GM12891 (cell line): Measurements from ENCODE around the gene GAK.

ENCODE experiments used
- POLR2A ChIP-seq: IDR thresholded peaks from 2 replicates; pipeline ENCODE4 v1.6.1; 2011; ENCODE audit warnings: low read depth, low read length, control low read depth
- POLR2AphosphoS5 ChIP-seq: IDR thresholded peaks from 2 replicates; pipeline ENCODE4 v1.6.1; 2011; ENCODE audit warnings: low read depth, low read length, control low read depth
- POU2F2 ChIP-seq: IDR thresholded peaks from 2 replicates; pipeline ENCODE4 v1.6.1; 2011; ENCODE audit warnings: low read depth, mild to moderate bottlenecking, control low read depth, low read length, moderate library complexity
- SPI1 ChIP-seq: IDR thresholded peaks from 2 replicates; pipeline ENCODE4 v1.6.1; 2011; ENCODE audit warnings: low read depth, low read length, control low read depth
- TAF1 ChIP-seq: IDR thresholded peaks from 2 replicates; pipeline ENCODE4 v1.6.1; 2011; ENCODE audit warnings: low read depth, low read length, control low read depth

DNA sequence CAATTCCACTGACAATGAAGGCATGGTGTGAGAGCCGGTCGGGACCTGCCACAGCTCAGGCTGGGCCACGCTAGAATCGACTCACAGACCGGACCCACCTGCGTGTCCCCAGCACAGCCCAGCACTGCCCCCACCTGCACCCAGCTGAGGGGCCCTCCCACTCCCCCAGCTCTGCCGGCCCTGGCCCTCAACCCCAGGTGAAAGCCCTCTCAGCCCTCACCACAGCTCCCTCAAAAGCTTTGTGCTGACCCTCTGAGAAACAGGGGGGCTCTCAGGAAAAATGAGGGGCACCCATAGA, 25.1 kb downstream of the GAK start:
- TF ChIP-seq POLR2A (no peak), POLR2AphosphoS5 (no peak), POU2F2 (no peak), SPI1 (no peak), TAF1 (no peak)
